HG02981 (cell line): ENCODE results near the gene CDH13.

ENCODE experiments used
- ATAC-seq: cut with Tn5 transposase; IDR thresholded peaks from one replicate; pipeline ENCODE4 v1.9.1; 2021; ENCODE audit warnings: mild to moderate bottlenecking, moderate library complexity; ENCODE audit not compliant: unreplicated experiment

Gene CDH13

DNA sequence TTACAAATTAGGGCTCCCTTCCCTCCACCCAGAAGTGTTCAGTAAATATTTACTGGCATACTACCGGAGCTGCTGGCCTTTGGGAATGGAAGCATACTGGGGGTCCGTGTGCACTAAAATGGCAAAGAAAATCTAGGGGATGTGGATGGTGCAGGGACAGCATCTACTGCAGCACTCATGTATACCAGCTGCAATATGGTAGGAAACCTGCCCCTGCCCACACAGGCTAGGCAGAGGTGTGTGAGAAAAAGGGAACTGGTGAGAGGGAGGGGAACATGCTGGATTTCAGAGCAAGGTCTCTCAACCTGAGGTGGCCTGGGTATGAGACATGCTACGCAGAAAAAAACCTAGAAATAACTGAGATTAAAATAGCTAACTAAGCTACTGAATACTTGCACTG is 145.4 kb downstream of the CDH13 start:
- no peak for ATAC-seq

DNA sequence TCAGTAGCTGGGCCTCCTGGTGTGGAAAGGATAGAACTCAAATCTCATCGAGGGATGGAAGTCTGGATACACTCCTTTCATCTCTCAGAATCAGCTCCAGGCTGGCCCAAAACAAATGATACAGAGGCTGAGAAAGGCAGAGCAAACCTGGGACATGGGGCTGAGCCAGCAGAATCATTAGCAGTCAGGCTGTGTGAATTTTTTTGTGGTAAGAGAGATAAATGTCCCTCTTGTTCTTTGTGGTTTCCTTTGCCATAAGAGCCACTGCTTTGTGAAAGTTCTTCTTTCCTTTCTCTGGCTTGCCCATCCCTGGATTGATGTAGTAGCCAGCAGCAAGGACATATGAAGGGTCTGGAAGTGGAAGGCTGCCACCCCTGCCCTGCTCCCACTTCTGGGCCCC is 146.2 kb downstream of the CDH13 start:
- no peak for ATAC-seq

DNA sequence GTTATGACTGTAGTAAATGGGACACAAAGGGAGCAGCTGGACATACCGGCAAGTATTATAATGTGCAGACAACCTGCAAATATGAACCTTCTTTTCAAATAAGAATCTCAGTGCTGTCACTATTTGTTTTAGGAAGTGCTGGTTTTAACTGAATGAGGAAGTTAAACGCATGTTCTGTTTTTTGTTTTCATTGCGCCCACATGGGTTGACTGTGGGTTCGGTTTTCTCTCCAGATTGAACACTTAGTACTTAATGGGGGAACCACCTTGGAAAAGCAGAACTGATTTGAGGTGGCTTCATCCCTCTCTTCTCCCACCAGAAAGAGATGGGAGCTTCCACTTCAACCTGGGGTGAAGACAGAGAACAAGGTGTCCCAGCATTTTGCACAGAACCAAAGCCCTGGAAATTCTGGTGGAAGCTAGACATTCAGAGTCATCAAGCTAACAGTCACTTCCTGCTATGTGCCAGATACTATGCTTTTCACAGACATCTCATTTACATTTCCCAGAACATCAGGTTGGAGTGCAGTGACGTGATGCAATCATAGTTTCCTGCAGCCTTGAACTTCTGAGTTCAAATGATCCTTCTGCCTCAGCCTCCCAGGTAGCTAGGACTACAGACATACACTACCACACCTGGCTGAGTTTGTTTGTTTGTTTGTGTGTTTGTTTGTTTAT is 149.8 kb downstream of the CDH13 start:
- peak; percentile 67 for ATAC-seq

DNA sequence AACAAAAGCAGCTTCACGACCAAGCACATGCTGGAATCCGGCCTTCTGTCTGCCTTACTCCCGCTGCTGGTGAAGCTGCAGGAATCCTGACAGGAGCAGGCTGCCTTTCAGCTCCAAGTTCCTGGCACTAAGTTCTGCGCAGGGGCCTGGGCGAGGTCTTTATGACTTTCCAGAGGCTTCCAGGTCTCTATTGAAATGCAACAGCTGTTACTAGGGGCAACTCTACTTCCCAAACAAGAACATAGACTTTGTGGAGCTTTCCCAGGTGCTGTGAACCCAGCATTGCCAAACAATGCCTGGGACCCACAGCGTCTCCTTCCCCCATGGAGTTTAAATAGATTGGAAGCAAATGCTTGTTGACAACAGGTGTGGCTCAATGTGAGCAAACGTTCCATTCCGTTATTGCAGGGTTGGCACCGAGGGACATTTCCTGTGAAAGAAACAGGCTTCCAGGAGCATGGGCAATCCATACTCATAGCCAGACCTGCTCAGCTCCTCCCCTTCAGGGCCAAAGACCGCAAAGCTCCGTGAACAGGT is 156.0 kb downstream of the CDH13 start:
- ATAC-seq, result no peak

DNA sequence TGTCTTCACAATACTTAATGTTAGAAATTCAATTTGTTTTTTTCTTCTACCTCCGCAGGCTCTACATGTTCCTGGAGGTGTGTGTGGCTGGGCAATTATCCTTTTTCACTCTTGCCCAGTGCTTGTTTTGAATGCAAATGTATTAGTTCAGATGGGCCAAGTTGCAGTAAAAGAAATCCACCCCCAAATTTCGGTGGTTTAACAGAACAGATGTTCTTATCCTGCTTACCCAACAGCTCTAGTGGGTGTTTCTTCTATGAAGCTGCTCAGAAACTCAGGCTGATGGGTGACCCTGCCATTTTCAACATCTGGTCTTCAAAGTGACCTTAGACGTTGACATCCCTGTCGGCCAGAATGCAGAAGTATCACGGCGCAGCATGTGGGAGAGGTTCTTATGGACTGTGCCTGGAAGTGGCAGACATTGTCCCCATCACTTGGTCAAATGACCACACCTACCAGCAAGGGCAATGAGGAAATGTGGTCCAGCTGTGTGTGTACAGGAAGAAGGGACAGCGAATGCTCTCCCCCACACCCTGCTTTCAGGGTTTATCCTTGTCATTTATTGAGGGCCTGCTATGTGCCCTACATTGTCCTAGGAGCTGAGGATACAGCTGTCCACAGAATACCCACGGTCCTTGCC is 157.3 kb downstream of the CDH13 start:
- ATAC-seq, result no peak

DNA sequence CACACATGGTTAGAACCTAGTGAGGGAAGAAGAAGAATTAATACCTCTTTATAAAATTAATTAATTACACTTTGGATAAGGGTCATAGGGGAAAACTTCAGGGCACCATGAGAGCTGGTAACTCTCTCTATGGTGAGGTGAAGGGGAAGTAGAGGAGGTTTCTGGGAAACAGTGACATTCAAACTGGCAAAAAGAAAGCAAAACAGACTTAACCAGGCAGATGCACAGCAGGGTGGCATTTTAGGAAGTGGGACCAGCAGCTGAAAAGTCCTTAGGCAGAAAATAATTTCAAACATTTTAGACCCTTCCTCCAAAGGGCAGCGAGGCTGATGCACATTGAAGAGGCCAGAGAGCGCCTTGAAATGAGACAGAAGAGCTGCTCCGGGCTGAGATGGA is 157.8 kb downstream of the CDH13 start:
- no peak for ATAC-seq

DNA sequence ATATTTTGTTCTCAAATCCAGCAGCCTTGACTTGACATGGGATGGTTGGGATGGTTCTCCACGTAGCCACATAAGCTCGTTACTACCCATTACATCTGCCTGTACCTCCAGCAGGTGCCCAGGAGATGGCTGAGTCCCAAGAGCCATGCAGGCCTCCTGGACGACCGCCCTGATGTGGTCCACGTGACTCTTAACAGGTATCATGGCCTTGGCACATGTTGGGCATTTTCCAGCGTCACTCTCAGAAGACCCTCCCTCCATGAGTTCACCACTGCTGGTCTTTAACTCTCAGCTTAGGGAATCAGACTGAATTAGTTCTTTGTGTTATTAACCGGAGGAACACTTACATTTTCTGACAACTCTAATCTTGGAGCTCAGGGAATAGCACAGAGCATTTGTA is 161.5 kb downstream of the CDH13 start:
- ATAC-seq, result no peak

DNA sequence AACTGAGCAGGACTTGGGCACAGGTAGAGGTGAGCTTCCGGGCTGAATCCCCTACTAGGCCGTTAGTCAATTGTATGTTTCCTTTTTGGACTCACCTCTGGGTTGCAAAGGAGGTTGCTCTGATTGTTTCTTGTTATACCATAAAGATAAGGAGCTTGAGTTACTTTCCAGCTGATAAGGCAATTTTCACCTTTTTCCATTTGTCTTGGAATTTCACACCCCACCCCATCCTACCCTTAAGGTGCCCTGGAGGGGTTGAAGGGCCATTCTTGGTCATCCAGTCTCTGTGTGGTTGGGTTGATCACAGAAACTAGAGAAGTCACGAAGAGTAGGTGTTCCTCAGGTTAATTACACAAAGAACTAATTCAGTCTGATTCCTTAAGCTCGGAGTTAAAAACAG is 162.2 kb downstream of the CDH13 start:
- ATAC-seq, result no peak

DNA sequence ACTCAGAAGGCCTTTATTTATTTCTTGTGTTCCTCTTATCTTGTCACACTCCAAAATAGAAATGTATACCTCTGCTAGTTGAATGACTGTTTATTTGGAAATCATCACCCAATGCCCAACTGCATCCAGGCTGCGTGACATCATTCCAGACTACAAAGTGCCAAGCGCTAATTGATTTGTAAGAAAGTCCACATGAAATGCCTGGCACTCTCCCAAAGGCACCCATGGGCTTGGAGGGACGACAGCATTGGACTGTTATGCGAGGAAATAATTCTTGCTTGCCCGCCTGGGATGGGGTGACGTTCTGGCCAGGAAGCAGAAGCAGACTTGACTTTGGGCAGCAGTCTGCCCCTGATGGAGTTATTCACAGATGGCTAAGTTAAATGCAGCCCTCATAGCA is 165.9 kb downstream of the CDH13 start:
- ATAC-seq, result no peak

DNA sequence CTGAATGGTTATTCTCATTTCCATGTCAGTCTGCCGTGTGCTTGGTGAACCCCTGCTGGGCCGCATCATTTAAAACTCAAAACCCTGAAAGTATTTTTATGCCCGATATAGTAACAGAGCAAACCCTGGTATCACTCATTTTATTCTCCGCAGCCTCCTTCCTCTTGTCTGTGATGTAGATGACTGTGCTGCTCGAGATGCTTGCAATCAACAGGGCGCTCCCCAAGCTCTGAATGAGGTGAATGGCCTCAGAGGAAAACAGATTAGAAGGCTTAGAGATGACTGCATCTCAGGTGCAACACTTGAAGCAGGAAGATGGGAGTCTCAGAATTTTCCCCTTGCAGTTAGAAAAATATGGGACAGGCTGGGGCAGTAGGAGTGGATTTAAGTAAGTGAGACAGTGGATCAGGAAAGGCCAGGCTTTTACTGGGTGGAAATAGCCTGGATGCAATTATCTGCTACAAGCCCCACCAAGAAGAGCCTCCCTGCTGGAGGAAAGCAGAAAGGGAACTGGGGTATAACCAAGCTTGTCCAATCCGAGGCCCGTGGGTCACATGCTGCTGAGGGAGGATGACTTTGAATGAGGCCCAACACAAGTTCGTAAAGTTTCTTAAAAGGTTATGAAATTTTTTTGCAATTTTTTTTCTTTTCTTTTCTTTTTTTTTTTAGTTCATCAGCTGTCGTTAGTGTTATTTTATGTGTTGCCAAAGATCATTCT is 166.9 kb downstream of the CDH13 start:
- no peak for ATAC-seq

DNA sequence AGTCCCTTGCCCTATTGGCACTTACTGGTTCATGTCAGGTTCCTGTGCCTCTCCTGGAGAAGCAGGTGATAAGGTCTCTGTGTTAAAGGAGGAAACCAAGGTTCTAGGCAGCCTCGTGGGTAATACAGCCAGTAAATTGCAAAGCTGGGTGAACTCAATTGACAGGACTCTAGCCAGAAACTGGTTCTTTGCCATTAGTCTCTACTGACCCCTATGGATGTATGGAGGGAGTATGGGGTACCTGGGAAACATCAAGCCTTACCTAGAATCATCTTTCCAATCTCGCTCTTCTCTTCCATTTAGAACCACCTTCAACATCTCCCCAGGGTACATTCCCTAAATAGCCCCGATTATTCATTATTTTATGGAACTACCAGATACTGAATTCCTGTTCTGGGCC is 169.3 kb downstream of the CDH13 start:
- ATAC-seq, result no peak

DNA sequence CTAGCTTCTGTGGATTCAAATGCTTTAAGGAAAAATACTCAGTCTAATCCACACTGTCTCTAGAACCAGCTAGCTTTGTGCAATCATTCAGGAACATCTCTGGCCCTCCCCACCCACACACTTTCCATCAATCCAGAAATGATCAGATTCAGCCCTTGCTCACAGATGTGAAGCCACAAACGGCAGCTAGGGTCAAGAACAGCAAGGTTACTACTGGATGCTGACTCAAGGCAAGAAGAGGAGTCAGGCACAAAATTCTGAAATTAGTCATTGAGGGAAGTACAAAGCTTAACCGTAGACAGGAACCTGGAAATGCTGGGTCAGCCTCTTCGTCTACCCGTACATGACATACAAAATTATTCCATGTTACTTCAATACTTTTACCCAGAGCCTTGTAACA is 174.6 kb downstream of the CDH13 start:
- ATAC-seq, result no peak

DNA sequence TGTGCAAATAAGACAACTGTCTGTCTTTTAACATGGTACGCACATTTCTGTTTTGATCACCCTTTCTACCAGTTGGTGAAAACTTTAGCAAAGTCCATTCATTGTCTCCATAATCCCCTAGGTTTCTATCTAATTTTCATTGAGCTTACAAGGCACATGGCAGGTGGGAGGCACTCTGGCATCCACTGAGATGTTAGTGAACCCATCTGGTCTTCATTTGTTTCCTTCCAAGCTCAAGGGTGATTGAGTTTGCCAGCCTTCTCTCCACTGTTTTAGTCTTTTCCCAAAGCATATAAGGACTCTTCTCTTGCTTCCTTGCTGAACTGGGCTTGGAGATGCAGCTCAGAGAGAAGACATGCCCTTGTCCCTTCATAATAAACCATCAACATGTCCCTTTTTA is 179.1 kb downstream of the CDH13 start:
- ATAC-seq, result no peak

DNA sequence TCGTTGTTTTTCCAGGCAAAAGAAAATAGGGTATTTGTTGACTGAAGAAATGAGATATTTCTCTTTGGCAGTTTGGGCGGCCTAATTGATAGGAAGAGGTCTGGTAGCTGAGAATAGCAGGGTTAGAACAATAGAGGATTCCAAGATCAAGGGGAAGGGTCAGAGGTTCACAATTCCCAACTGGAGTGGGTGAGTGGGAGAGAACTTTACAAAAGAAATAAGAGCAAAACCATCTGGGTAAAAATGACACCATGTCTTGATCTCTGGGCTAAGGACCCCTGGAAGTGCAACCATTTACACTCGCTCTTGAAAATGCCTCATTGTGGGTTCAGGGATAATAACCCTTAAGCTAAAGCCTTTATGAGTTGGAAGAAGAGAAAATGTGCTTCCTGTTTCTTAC is 180.5 kb downstream of the CDH13 start:
- no peak for ATAC-seq

DNA sequence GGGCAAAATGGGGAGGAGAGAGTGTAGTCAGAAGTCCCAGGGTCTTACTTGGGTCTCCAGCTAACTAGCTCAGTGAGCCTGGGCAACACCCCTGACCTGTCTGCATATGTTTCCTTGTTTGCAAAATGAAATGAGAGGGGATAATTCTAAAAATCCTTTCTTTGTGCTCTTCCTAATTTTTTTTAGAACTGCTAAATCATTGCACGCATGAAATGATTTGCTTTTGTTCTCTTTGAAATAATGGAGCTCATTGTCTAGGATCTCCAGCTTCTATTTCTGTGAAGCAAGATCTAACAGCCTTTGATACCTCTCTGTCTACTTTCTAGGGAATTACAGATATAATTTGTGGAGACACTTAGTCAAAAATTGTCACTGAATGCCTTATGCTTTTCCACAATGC is 181.3 kb downstream of the CDH13 start:
- ATAC-seq, result no peak

DNA sequence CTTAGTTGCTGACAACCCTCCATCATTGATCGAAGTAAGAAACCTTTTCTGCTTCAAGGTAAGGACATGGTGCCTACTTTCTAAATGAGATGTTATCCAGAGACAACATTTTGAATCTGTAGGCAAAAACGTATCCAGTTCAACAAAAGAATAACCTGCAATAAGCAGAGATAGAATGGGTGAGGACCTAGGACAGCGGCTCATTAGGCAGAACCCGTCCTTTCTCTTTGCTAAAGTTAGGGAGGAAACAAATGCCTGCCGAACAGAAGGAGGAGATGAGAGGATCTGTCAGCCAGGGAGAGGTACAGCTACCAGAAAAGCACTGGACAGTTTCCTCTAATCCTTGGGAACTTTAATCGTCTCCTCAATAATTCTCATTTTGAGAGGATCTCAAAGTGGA is 183.3 kb downstream of the CDH13 start:
- ATAC-seq, result no peak

DNA sequence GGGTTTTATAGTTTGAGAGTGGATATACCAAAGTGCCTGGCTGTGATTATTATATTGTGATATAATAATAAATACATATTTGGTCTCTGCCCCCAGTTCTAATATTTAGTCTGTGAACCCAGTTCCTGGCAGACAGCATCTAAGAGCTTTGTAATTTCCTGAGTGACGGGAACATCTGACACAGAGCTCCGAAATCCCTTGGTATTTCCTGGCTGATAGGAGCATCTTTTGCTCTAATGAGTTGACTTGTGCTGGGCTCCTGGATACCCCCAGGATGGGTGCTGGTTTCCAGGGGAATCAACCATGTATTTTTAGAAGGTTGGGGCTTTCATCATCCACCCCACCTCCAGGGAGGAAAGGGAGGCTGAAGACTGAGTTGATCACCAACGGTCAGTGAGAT is 187.3 kb downstream of the CDH13 start:
- ATAC-seq, result no peak

DNA sequence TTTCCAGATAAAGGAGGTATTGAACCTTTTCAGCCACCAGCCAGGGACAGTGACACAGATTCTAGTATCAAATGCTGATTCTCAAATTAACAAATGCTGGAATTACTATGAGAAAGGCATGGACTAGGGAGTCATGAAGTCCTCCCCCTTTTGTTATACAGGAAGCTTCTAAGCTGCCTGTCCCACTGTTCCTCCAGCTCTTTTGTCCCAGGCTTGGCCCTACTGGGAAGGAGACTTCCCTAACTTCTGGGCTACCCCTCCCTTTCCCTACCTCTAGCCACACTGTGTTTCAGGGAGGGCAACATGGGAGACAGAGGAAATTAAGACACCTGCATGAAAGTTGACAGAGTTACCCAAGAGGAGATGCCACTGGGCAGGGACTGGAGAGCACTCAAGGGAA is 192.5 kb downstream of the CDH13 start:
- no peak for ATAC-seq

DNA sequence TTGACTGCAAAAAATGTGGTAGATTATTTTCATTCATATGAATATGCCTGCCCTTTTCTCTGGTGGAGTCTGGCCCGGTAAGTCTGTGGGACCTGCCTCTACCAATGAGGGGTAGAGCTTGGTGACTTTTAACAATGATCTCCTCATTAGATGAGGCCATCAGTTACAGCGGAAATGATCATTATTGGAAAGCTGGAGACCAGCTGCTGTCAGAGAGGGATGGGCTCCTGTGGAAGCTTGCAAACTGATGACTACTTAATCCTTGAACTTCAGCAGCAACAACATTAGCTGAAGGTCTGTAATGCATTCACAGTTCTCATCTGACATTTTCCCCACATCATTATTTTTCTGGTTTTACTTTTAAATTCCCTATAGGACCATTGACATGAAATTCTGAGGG is 194.1 kb downstream of the CDH13 start:
- ATAC-seq, result no peak

DNA sequence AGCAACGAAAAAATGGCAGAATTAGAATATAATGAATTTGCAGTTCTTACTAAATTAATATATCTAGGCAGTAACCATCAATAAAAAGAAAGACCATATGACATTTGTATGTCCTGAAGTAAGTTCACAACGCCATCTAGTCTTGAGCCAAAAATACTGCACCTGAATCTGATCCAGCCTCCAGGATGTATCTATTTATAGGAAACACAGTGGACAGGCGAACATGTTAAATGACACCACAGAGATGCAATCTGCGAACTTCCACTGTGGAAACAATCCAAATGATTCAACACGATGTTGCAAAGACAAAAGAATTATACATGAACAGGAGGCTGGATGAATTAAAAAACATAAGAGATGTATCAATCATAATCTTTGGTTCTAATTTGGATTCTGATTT is 197.6 kb downstream of the CDH13 start:
- ATAC-seq, result no peak

DNA sequence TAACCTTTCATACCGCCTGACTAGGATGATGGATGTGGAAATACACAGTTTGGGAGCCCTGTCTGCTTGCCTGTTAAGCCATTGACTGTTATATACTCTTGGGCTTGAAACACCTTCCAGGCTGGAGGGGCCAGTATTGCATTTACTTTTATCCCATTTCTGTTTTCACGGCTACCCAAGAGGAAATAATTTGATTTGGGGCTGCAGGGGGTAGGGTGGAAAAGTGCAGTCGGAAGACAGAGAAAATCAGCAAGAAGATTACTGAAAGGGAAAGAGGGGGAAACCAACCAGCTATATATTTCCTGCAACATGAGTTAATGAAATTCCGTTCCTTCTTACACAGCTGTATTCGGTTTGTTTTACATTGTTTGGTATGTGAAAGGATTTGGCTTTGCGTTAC is 202.5 kb downstream of the CDH13 start:
- ATAC-seq, result no peak

DNA sequence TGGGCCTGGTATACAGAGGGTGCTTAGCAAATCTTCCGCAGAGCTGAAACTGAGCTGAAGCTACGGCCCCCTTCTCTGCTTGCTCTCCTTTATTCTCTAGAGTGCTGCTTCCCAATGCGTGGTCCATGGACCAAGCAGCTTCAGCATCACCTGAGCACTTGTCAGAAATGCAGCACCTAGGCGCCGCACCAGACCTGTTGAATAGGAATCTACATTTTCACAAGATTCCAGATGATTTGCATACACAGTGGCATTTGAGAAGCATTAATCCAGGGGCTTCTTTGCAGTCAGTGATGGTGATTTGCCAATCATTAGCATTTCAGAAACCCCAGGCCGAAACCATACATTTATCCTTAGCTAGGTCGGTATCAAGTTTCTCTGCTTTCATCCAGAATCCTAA is 204.2 kb downstream of the CDH13 start:
- no peak for ATAC-seq
